Heart left ventricle (tissue), 16 donors: ENCODE data around the gene SAMD4B. TPM values are rescaled to one million over a fixed set of nuclear protein-coding genes. Genes with fewer than 3 reads are reported as not detected.

Experiments
- ATAC-seq, 4 donors: fragments of 200-7000 bp; cut with Tn5 transposase; one replicate each; pipeline ENCODE4 v1.9.1; 2020 to 2022; ENCODE audit warnings: moderate library complexity in 4 of 4, mild to moderate bottlenecking in 3 of 4, moderate number of reproducible peaks in 1 of 4
- DNase-seq, 5 donors: peaks; one replicate each; pipeline ENCODE4 v3.0.0-alpha.2; 2020
- H3K27ac ChIP-seq, 12 donors: fragments of 200-600 bp; sonication (generic) in 4 of 12; one replicate each; pipeline versions ENCODE4 v1.5.0 to v1.8.0; 2016 to 2022; ENCODE audit warnings: mild to moderate bottlenecking in 2 of 12
- H3K27me3 ChIP-seq, 9 donors: fragments of 200-600 bp; sonication (generic) in 2 of 9; one replicate each; pipeline versions ENCODE4 v1.5.1 to v1.8.0; 2016 to 2022; ENCODE audit warnings: mild to moderate bottlenecking in 3 of 9
- H3K36me3 ChIP-seq, 9 donors: fragments of 200-600 bp; sonication (generic) in 2 of 9; one replicate each; pipeline versions ENCODE4 v1.5.0 to v1.8.0; 2018 to 2022; ENCODE audit warnings: mild to moderate bottlenecking in 2 of 9
- H3K4me1 ChIP-seq, 12 donors: fragments of 200-600 bp; sonication (generic) in 4 of 12; one replicate each; pipeline versions ENCODE4 v1.5.0 to v1.8.0; 2016 to 2022; ENCODE audit warnings: mild to moderate bottlenecking in 3 of 12
- H3K4me3 ChIP-seq, 12 donors: fragments of 200-600 bp; sonication (generic) in 4 of 12; one replicate each; pipeline versions ENCODE4 v1.5.0 to v1.8.0; 2017 to 2022; ENCODE audit warnings: mild to moderate bottlenecking in 9 of 12, moderate library complexity in 4 of 12
- H3K9me3 ChIP-seq, 12 donors: fragments of 200-600 bp; sonication (generic) in 4 of 12; one replicate each; pipeline versions ENCODE4 v1.5.0 to v1.8.0; 2016 to 2022; ENCODE audit warnings: mild to moderate bottlenecking in 1 of 12
- CTCF ChIP-seq, 12 donors: fragments of 200-600 bp; sonication (generic) in 4 of 12; IDR thresholded peaks; one replicate each; pipeline versions ENCODE4 v1.5.0 to v1.8.0; 2018 to 2022; ENCODE audit warnings: antibody characterized with exemption in 12 of 12, mild to moderate bottlenecking in 5 of 12
- POLR2A ChIP-seq, 2 donors: fragments of 450-650 bp; IDR thresholded peaks; one replicate each; pipeline ENCODE4 v1.6.1; 2017; ENCODE audit warnings: antibody characterized with exemption in 2 of 2, mild to moderate bottlenecking in 2 of 2, moderate library complexity in 2 of 2
- WGBS, 4 donors: extraction: QIAGEN DNeasy Blood & Tissue Kit in 2 of 4; methylation state at CpG; one replicate each; pipeline versions ENCODE4 v1.1.5 to v1.1.7; 2013 to 2018; 5-methylcytosine and 5-hydroxymethylcytosine counted together
- intact Hi-C, 10 donors: fragments of 100-400 bp; cut with DNase I; formaldehyde crosslinking; loops; one replicate each; pipeline versions ENCODE4 v1.11.1 to v1.14.2; 2022
- polyA plus RNA-seq, 2 donors: library from polyadenylated mRNA; stranded (reverse); fragments of 200-250 nt; gene quantifications; one replicate each; pipeline ENCODE4 v1.2.3, GENCODE V29; 2013
- total RNA-seq, 9 donors: library from RNA; depleted of rRNA in 2 of 9; stranded (reverse); fragments of >200 nt in 2 of 9; fragmentation: NEBNext Ultra II Directional in 3 of 9; extraction: Animal tissue kit (Norgen Biotek cat#: 25700) in 3 of 9; gene quantifications; one replicate each; pipeline versions ENCODE4 v1.1.0 to v1.2.4, GENCODE V29; 2016 to 2023
- donor health status: ischemic (EF 13 %, LVEDD 7.1; RV severe dilation, severe dysfunction).
- donor health status: healthy with polysubstance abuse.
- donor health status: DM: no; HTN: yes; CAD: no.
- donor health status: DM: no; HTN: no; CAD: no.
- donor health status: ischemic (EF 25% LVEDD 6.9; RV normal size, moderate dysfunction).
- donor health status: ischemic (EF 25% LVEDD 5.7; RV mildly dilated, moderate dysfunction).
- donor health status: healthy.
- donor health status: DM: yes; HTN: yes; CAD: no.
- donor health status: ischemic (EF 35%, LVEDD 5.7; RV mildly dilated, moderate dysfunction).
- donor health status: nonischemic (EF 11% LVEDD 7.7; RV severe dilation, severe dysfunction).
- donor health status: DM: yes; HTN: yes; CAD: no.
- donor health status: PGD.
- donor health status: ischemic (EF 29% LVEDD 5.4; RV normal size, mild dysfunction).
- donor health status: nonischemic (EF 23%, LVEDD 6.1; RV moderate dilation, normal function).

The SAMD4B gene
- total and polyA plus RNA-seq, 11 donors = 34.9 to 101 (median 54.4) TPM

GRCh38 chr19:39318690-39319089, 23.5 kb upstream of the SAMD4B start:
- Histone ChIP-seq H3K4me3 (no peak overlapping the region), H3K27ac (no peak overlapping the region), H3K4me1 (peaks cover 0 to 13% (median 0%) of the 10 kb centered on the region in 12 donors), H3K36me3 (peaks cover 0 to 8% (median 0%) of the 10 kb centered on the region in 9 donors), H3K27me3 (peaks cover 0 to 15% (median 0%) of the 10 kb centered on the region in 9 donors), H3K9me3 (no peaks in the 10 kb centered on the region)
- ATAC-seq (no peak), DNase-seq (peak in 1 of 5 donors; percentile 19)
- TF ChIP-seq CTCF (IDR thresholded peaks at IDR 0.05) (no peak), POLR2A (IDR thresholded peaks at IDR 0.05) (no peak)
- WGBS, 4 donors = 85 to 95% (median 93%) methylated on average over 4 of the region's 4 CpGs
- intact Hi-C loops = loop anchor here in 2 of 10 donors (10.0 kb wide), 1 partner anchor 114 kb away; the partner anchor contains the start of gene SYCN (in 2 of the 2)

- WGBS, 4 donors = 89 to 93% (median 92%) methylated on average over 4 to 5 of the region's 5 CpGs
Observed at GRCh38 chr19:39319098-39319891, 22.9 kb upstream of the SAMD4B start.

GRCh38 chr19:39319892-39320248, 22.4 kb upstream of the SAMD4B start:
- Histone ChIP-seq H3K9me3 (no peaks in the 10 kb centered on the region), H3K27me3 (peaks cover 0 to 15% (median 0%) of the 10 kb centered on the region in 9 donors), H3K4me1 (peaks cover 0 to 13% (median 0%) of the 10 kb centered on the region in 12 donors), H3K4me3 (peak overlapping the region in 4 of 12 donors; percentile 39 to 61 (median 56)), H3K36me3 (no peaks in the 10 kb centered on the region), H3K27ac (no peak overlapping the region)
- TF ChIP-seq POLR2A (IDR thresholded peaks at IDR 0.05) (no peak), CTCF (IDR thresholded peaks at IDR 0.05) (no peak)
- intact Hi-C loops = loop anchor here in 5 of 10 donors (5.0 to 10.0 kb wide), 5 partner anchors 115 to 365 kb away; partner anchors contain the start of genes SYCN (in 2 of the 5) and NCCRP1 (in 1 of the 5)
- DNase-seq (no peak), ATAC-seq (no peak)
- 30 to 42% (median 30%) methylated on average over 13 to 16 of the region's 16 CpGs; no CpG with 5 or more reads in 1 of the 4 donors for WGBS, 4 donors

More at GRCh38 chr19:39319098-39319891, 22.9 kb upstream of the SAMD4B start:
- Histone ChIP-seq H3K36me3 (peaks cover 0 to 4% (median 0%) of the 10 kb centered on the region in 9 donors), H3K27ac (no peak overlapping the region), H3K27me3 (peaks cover 0 to 15% (median 0%) of the 10 kb centered on the region in 9 donors), H3K4me1 (peaks cover 0 to 13% (median 0%) of the 10 kb centered on the region in 12 donors), H3K9me3 (no peaks in the 10 kb centered on the region), H3K4me3 (no peak overlapping the region)
- ATAC-seq (no peak), DNase-seq (no peak)
- intact Hi-C loops = loop anchor here in 2 of 10 donors (10.0 kb wide), 1 partner anchor 114 kb away; the partner anchor contains the start of gene SYCN (in 2 of the 2)
- no peak for TF ChIP-seq CTCF (IDR thresholded peaks at IDR 0.05)
- no peak for TF ChIP-seq POLR2A (IDR thresholded peaks at IDR 0.05)
